Neuronal stem cell (in vitro differentiated cells): ENCODE measurements around the gene OR9A2. TPM values are rescaled to one million over a fixed set of nuclear protein-coding genes. Genes with fewer than 3 reads are reported as not detected.

Experiments used
- DNase-seq: peaks from one replicate; pipeline ENCODE4 v3.0.0-alpha.2; 2013; ENCODE audit warnings: low spot score
- H2AFZ ChIP-seq: one replicate; pipeline ENCODE4 v1.6.1; 2013; ENCODE audit warnings: mild to moderate bottlenecking, low read length, inconsistent platforms
- H2AK5ac ChIP-seq: 2 replicates; pipeline ENCODE4 v1.6.1; 2013; ENCODE audit warnings: low read depth, mild to moderate bottlenecking, inconsistent platforms, low read length, moderate library complexity, mixed read lengths
- H2BK120ac ChIP-seq: 2 replicates; pipeline ENCODE4 v1.6.1; 2013; ENCODE audit warnings: low read depth, mild to moderate bottlenecking, inconsistent platforms, low read length, moderate library complexity, mixed read lengths
- H2BK12ac ChIP-seq: one replicate; pipeline ENCODE4 v1.6.1; 2013; ENCODE audit warnings: low read length, inconsistent platforms
- H2BK15ac ChIP-seq: 2 replicates; pipeline ENCODE4 v1.6.1; 2013; ENCODE audit warnings: mild to moderate bottlenecking, low read length, inconsistent platforms, mixed read lengths
- H2BK5ac ChIP-seq: one replicate; pipeline ENCODE4 v1.6.1; 2013; ENCODE audit warnings: inconsistent platforms, mild to moderate bottlenecking, low read length, moderate library complexity
- H3K14ac ChIP-seq: one replicate; pipeline ENCODE4 v1.6.1; 2013; ENCODE audit warnings: low read length, inconsistent platforms
- H3K18ac ChIP-seq: 2 replicates; pipeline ENCODE4 v1.6.1; 2013; ENCODE audit warnings: low read length, inconsistent platforms
- H3K23ac ChIP-seq: 2 replicates; pipeline ENCODE4 v1.6.1; 2013; ENCODE audit warnings: low read depth, mild to moderate bottlenecking, mixed read lengths, low read length, inconsistent platforms; ENCODE audit not compliant: poor library complexity
- H3K27ac ChIP-seq: replicated peaks from 3 replicates; pipeline ENCODE4 v1.5.1; 2013; ENCODE audit warnings: low read length, inconsistent platforms
- H3K27me3 ChIP-seq, 3 experiments: 2 replicates each; pipeline ENCODE4 v1.6.1; 2013; ENCODE audit warnings: low read length in 3 of 3, mild to moderate bottlenecking in 2 of 3, inconsistent platforms in 1 of 3, low read depth in 1 of 3, mixed read lengths in 1 of 3, moderate library complexity in 1 of 3; ENCODE audit not compliant: control insufficient read depth in 3 of 3, insufficient read depth in 3 of 3
- H3K36me3 ChIP-seq, 2 donors: replicated peaks in 1 of 2; 2 replicates each; pipeline ENCODE4 v1.6.1; 2013; ENCODE audit warnings: low read length in 2 of 2; ENCODE audit not compliant: control insufficient read depth in 2 of 2, insufficient read depth in 2 of 2
- H3K4ac ChIP-seq: 2 replicates; pipeline ENCODE4 v1.6.1; 2013; ENCODE audit warnings: inconsistent platforms, mild to moderate bottlenecking, low read length, moderate library complexity
- H3K4me1 ChIP-seq, 2 donors: 1 replicate in 1 of 2; 2 replicates in 1 of 2; pipeline ENCODE4 v1.6.1; 2013; ENCODE audit warnings: low read length in 2 of 2, low read depth in 1 of 2; ENCODE audit not compliant: control insufficient read depth in 2 of 2, insufficient read depth in 1 of 2
- H3K4me2 ChIP-seq: one replicate; pipeline ENCODE4 v1.6.1; 2013; ENCODE audit warnings: mild to moderate bottlenecking, low read length, inconsistent platforms; ENCODE audit not compliant: insufficient read depth, poor library complexity, severe bottlenecking
- H3K4me3 ChIP-seq, 2 donors: 2 replicates each; pipeline ENCODE4 v1.5.1; 2013; ENCODE audit warnings: low read length in 2 of 2, mild to moderate bottlenecking in 2 of 2, inconsistent platforms in 1 of 2, moderate library complexity in 1 of 2
- H3K79me1 ChIP-seq: one replicate; pipeline ENCODE4 v1.6.1; 2013; ENCODE audit warnings: low read depth, mild to moderate bottlenecking, inconsistent platforms, low read length, moderate library complexity
- H3K9ac ChIP-seq: one replicate; pipeline ENCODE4 v1.6.1; 2013; ENCODE audit warnings: mild to moderate bottlenecking, low read depth, low read length, inconsistent platforms; ENCODE audit not compliant: poor library complexity
- H3K9me3 ChIP-seq, 2 donors: replicated peaks in 1 of 2; 2 replicates each; pipeline versions ENCODE3 to v1.6.1; 2013; ENCODE audit warnings: low read length in 2 of 2, mild to moderate bottlenecking in 2 of 2, inconsistent platforms in 1 of 2, low read depth in 1 of 2, mixed read lengths in 1 of 2, moderate library complexity in 1 of 2; ENCODE audit not compliant: control insufficient read depth in 2 of 2, insufficient read depth in 1 of 2
- H4K8ac ChIP-seq: one replicate; pipeline ENCODE4 v1.6.1; 2013; ENCODE audit warnings: low read depth, mild to moderate bottlenecking, inconsistent platforms, low read length, moderate library complexity
- H4K91ac ChIP-seq: one replicate; pipeline ENCODE4 v1.6.1; 2013; ENCODE audit warnings: low read length, low read depth, mild to moderate bottlenecking, inconsistent platforms; ENCODE audit not compliant: poor library complexity
- WGBS, 2 donors: extraction: QIAGEN DNeasy Blood & Tissue Kit; methylation state at CpG; one replicate each; pipeline ENCODE4 v1.1.7; 2013; ENCODE audit warnings: missing lambda C conversion rate in 2 of 2, mixed read lengths in 1 of 2; ENCODE audit not compliant: insufficient read length in 2 of 2, insufficient replicate concordance in 1 of 2; ENCODE audit errors: extremely low coverage in 2 of 2; 5-methylcytosine and 5-hydroxymethylcytosine counted together
- polyA plus RNA-seq, 2 experiments: library from polyadenylated mRNA; stranded (reverse); fragments of 200-250 nt; gene quantifications; one replicate each; pipeline ENCODE4 v1.2.3, GENCODE V29; 2013

Gene OR9A2
- not detected for polyA plus RNA-seq (2013, experiment 1 of 2)
- not detected for polyA plus RNA-seq (2013, experiment 2 of 2)

- H3K36me3 ChIP-seq: no peaks in the 10 kb centered on the region
- no peak within 1 kb of the TSS for H2BK15ac ChIP-seq
- H3K4me2 ChIP-seq: no peak within 1 kb of the TSS
- no peak within 1 kb of the TSS for H4K8ac ChIP-seq
- no peak within 1 kb of the TSS for H2BK12ac ChIP-seq
- no peak within 1 kb of the TSS for H3K27ac ChIP-seq
- no peak within 1 kb of the TSS for H3K4ac ChIP-seq
- no peak within 1 kb of the TSS for H3K23ac ChIP-seq
- no peak within 1 kb of the TSS for H2BK120ac ChIP-seq
- DNase-seq: no peak
- no peaks in the 10 kb centered on the region for H3K4me1 ChIP-seq
- H2BK5ac ChIP-seq: no peak within 1 kb of the TSS
- WGBS, 2 donors: no CpG with 5 or more reads among the region's 1 CpG
- no peak within 1 kb of the TSS for H2AK5ac ChIP-seq
- H3K27me3 ChIP-seq: no peaks in the 10 kb centered on the region
- no peaks in the 10 kb centered on the region for H3K9me3 ChIP-seq
- no peak within 1 kb of the TSS for H2AFZ ChIP-seq
- H4K91ac ChIP-seq: no peak within 1 kb of the TSS
- H3K14ac ChIP-seq: no peak within 1 kb of the TSS
- no peaks in the 10 kb centered on the region for H3K79me1 ChIP-seq
- H3K18ac ChIP-seq: no peak within 1 kb of the TSS
- H3K9ac ChIP-seq: no peak within 1 kb of the TSS
- H3K4me3 ChIP-seq: no peak within 1 kb of the TSS
These were observed at the start of gene OR9A2 for GRCh38 chr7:143027032-143027431. Gene OR9A2, minus strand, starts transcription at chr7:143027132. Its CDS starts 0 bp downstream, at chr7:143027132.

GRCh38 chr7:143074141-143074540 lies 47.2 kb upstream of the OR9A2 start:
- Histone ChIP-seq H3K23ac (no peak overlapping the region), H2AK5ac (no peak overlapping the region), H2BK15ac (no peak overlapping the region), H3K4me1 (peaks cover 0 to 13% of the 10 kb centered on the region in 2 donors), H3K36me3 (no peaks in the 10 kb centered on the region), H2BK12ac (no peak overlapping the region), H3K79me1 (no peaks in the 10 kb centered on the region), H3K18ac (no peak overlapping the region), H3K27me3 (no peaks in the 10 kb centered on the region), H3K4ac (no peak overlapping the region), H3K14ac (no peak overlapping the region), H2AFZ (no peak overlapping the region), H3K4me3 (no peak overlapping the region), H3K4me2 (no peak overlapping the region), H4K91ac (no peak overlapping the region), H3K27ac (no peak overlapping the region), H4K8ac (no peak overlapping the region), H3K9me3 (no peaks in the 10 kb centered on the region), H2BK5ac (no peak overlapping the region), H2BK120ac (no peak overlapping the region), H3K9ac (no peak overlapping the region)
- DNase-seq: no peak

- Histone ChIP-seq H3K27ac (no peak overlapping the region), H3K4me2 (no peak overlapping the region), H3K9me3 (no peaks in the 10 kb centered on the region), H3K4ac (no peak overlapping the region), H4K8ac (no peak overlapping the region), H4K91ac (no peak overlapping the region), H3K27me3 (no peaks in the 10 kb centered on the region), H2AFZ (no peak overlapping the region), H2BK120ac (no peak overlapping the region), H3K23ac (no peak overlapping the region), H2BK5ac (no peak overlapping the region), H2BK15ac (no peak overlapping the region), H2AK5ac (no peak overlapping the region), H3K79me1 (no peaks in the 10 kb centered on the region), H3K9ac (no peak overlapping the region), H2BK12ac (no peak overlapping the region), H3K36me3 (no peaks in the 10 kb centered on the region), H3K4me1 (peaks cover 0 to 17% of the 10 kb centered on the region in 2 donors), H3K4me3 (no peak overlapping the region), H3K14ac (no peak overlapping the region), H3K18ac (no peak overlapping the region)
- DNase-seq: no peak
- 100% methylated on average over 1 of the region's 3 CpGs; no CpG with 5 or more reads in 1 of the 2 donors for WGBS, 2 donors
These were observed 46.6 kb upstream of the OR9A2 start for GRCh38 chr7:143073556-143073955.

- no peak overlapping the region for H2BK12ac ChIP-seq
- no peak overlapping the region for H2AK5ac ChIP-seq
- no peak overlapping the region for H4K8ac ChIP-seq
- H3K4me2 ChIP-seq: no peak overlapping the region
- H3K18ac ChIP-seq: no peak overlapping the region
- H3K23ac ChIP-seq: no peak overlapping the region
- H3K4me1 ChIP-seq: peaks cover 0 to 18% of the 10 kb centered on the region in 2 donors
- H2BK5ac ChIP-seq: no peak overlapping the region
- no peaks in the 10 kb centered on the region for H3K9me3 ChIP-seq
- no peak overlapping the region for H2AFZ ChIP-seq
- no peak overlapping the region for H3K27ac ChIP-seq
- DNase-seq: no peak
- WGBS, 2 donors: no CpG with 5 or more reads among the region's 6 CpGs
- H3K14ac ChIP-seq: no peak overlapping the region
- H3K9ac ChIP-seq: no peak overlapping the region
- no peak overlapping the region for H2BK120ac ChIP-seq
- H3K36me3 ChIP-seq: no peaks in the 10 kb centered on the region
- H3K4ac ChIP-seq: no peak overlapping the region
- no peak overlapping the region for H3K4me3 ChIP-seq
- H2BK15ac ChIP-seq: no peak overlapping the region
- H4K91ac ChIP-seq: no peak overlapping the region
- H3K79me1 ChIP-seq: no peaks in the 10 kb centered on the region
- no peaks in the 10 kb centered on the region for H3K27me3 ChIP-seq
These were observed 43.1 kb upstream of the OR9A2 start for GRCh38 chr7:143069912-143070500.
